ENCODE results near the gene RASSF1. TPM values are rescaled to one million over a fixed set of nuclear protein-coding genes. Genes with fewer than 3 reads are reported as not detected.

RASSF1 gene
- total and polyA plus RNA-seq, 2 of the 13 experiments (the other 11 are each of a cell fraction or from before 2014, with no cell fraction given): 10.2 to 27.5 TPM

DNA sequence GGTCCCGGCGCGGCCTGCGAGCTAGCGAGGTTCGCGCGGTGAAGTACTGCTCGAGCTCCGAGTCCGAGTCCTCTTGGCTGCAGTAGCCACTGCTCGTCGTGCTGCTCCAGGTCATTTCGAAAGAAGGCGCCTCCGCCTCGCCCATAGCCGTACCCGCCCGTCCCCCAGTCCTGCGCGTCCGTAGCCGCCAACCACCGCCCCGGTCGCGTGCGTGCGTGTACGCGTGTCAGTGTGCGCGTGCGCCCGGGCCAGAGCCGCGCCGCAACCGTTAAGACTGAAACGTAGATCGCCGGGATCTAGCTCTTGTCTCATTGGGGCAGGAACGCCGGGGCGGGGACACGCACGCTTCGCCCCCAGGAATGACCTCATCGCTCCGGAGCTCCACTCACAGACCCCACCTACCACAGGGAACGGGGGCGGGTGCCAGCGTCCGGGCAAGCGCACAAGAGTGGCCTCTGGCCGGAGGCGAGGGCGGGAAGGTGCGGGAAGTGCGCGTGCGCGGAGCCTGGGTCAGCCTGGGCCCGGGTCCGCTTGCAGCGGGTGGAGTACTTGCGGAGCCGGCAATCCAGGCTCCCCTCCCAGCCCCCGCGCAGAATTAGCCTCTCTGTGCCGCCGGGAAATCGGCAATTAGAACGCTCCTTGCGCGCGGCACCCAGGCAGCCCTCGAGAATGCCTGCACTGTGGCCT lies 3.3 kb downstream of the RASSF1 start (continued):
- TF ChIP-seq STAT6 (CRISPR knock-in tag; IDR thresholded peaks at IDR 0.05; ENCODE audit: borderline replicate concordance) (peak; percentile 81; the same call in 1 of the 2 replicates), CBX5 (CRISPR knock-in tag; IDR thresholded peaks at IDR 0.05; ENCODE audit: borderline replicate concordance) (no peak; the same call in 1 of the 2 replicates), GATA4 (IDR thresholded peaks at IDR 0.05; ENCODE audit: borderline replicate concordance, low read depth) (peak; percentile 56), ZNF333 (CRISPR knock-in tag; IDR thresholded peaks at IDR 0.05; ENCODE audit: borderline replicate concordance) (peak; percentile 82; the same call in 1 of the 2 replicates), HOXD1 (CRISPR knock-in tag; IDR thresholded peaks at IDR 0.05) (peak; percentile 53; the same call in 1 of the 2 replicates), ZNF292 (CRISPR knock-in tag; IDR thresholded peaks at IDR 0.05; ENCODE audit: borderline replicate concordance, low read depth) (no peak; the same call in 1 of the 2 replicates), DBP (CRISPR knock-in tag; IDR thresholded peaks at IDR 0.05; ENCODE audit: not compliant biosample characterization) (no peak), ZNF10 (CRISPR knock-in tag; IDR thresholded peaks at IDR 0.05; ENCODE audit: borderline replicate concordance, low read depth) (no peak), RELA (CRISPR knock-in tag; IDR thresholded peaks at IDR 0.05) (peak; percentile 73; the same call in 1 of the 2 replicates), SIN3A (IDR thresholded peaks at IDR 0.05; ENCODE audit: borderline replicate concordance, low read depth, low read length) (peak; percentile 89; the same call in 1 of the 2 replicates)
- TF ChIP-seq, protein P1, sequence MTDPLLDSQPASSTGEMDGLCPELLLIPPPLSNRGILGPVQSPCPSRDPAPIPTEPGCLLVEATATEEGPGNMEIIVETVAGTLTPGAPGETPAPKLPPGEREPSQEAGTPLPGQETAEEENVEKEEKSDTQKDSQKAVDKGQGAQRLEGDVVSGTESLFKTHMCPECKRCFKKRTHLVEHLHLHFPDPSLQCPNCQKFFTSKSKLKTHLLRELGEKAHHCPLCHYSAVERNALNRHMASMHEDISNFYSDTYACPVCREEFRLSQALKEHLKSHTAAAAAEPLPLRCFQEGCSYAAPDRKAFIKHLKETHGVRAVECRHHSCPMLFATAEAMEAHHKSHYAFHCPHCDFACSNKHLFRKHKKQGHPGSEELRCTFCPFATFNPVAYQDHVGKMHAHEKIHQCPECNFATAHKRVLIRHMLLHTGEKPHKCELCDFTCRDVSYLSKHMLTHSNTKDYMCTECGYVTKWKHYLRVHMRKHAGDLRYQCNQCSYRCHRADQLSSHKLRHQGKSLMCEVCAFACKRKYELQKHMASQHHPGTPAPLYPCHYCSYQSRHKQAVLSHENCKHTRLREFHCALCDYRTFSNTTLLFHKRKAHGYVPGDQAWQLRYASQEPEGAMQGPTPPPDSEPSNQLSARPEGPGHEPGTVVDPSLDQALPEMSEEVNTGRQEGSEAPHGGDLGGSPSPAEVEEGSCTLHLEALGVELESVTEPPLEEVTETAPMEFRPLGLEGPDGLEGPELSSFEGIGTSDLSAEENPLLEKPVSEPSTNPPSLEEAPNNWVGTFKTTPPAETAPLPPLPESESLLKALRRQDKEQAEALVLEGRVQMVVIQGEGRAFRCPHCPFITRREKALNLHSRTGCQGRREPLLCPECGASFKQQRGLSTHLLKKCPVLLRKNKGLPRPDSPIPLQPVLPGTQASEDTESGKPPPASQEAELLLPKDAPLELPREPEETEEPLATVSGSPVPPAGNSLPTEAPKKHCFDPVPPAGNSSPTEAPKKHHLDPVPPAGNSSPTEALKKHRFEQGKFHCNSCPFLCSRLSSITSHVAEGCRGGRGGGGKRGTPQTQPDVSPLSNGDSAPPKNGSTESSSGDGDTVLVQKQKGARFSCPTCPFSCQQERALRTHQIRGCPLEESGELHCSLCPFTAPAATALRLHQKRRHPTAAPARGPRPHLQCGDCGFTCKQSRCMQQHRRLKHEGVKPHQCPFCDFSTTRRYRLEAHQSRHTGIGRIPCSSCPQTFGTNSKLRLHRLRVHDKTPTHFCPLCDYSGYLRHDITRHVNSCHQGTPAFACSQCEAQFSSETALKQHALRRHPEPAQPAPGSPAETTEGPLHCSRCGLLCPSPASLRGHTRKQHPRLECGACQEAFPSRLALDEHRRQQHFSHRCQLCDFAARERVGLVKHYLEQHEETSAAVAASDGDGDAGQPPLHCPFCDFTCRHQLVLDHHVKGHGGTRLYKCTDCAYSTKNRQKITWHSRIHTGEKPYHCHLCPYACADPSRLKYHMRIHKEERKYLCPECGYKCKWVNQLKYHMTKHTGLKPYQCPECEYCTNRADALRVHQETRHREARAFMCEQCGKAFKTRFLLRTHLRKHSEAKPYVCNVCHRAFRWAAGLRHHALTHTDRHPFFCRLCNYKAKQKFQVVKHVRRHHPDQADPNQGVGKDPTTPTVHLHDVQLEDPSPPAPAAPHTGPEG (CRISPR knock-in tag; IDR thresholded peaks at IDR 0.05): 0 out of 2 replicates have a peak, but pooled peaks have one; percentile 6
- TF ChIP-seq, protein P2, sequence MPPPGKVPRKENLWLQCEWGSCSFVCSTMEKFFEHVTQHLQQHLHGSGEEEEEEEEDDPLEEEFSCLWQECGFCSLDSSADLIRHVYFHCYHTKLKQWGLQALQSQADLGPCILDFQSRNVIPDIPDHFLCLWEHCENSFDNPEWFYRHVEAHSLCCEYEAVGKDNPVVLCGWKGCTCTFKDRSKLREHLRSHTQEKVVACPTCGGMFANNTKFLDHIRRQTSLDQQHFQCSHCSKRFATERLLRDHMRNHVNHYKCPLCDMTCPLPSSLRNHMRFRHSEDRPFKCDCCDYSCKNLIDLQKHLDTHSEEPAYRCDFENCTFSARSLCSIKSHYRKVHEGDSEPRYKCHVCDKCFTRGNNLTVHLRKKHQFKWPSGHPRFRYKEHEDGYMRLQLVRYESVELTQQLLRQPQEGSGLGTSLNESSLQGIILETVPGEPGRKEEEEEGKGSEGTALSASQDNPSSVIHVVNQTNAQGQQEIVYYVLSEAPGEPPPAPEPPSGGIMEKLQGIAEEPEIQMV (CRISPR knock-in tag; IDR thresholded peaks at IDR 0.05; ENCODE audit: low read depth): peak; percentile 69; the same call in 1 of the 2 replicates
- TF ChIP-seq, protein P3, sequence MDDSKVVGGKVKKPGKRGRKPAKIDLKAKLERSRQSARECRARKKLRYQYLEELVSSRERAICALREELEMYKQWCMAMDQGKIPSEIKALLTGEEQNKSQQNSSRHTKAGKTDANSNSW (CRISPR knock-in tag; IDR thresholded peaks at IDR 0.05; ENCODE audit: borderline replicate concordance): no peak
- TF ChIP-seq, protein P4, sequence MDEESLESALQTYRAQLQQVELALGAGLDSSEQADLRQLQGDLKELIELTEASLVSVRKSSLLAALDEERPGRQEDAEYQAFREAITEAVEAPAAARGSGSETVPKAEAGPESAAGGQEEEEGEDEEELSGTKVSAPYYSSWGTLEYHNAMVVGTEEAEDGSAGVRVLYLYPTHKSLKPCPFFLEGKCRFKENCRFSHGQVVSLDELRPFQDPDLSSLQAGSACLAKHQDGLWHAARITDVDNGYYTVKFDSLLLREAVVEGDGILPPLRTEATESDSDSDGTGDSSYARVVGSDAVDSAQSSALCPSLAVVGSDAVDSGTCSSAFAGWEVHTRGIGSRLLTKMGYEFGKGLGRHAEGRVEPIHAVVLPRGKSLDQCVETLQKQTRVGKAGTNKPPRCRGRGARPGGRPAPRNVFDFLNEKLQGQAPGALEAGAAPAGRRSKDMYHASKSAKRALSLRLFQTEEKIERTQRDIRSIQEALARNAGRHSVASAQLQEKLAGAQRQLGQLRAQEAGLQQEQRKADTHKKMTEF (CRISPR knock-in tag; IDR thresholded peaks at IDR 0.05): peak; percentile 84
